Stimulated activated CD4-positive, alpha-beta T cell treated with anti-CD3 and anti-CD28 coated beads, Interleukin-4, amount 100 ng/mL, for 24 hours (primary cell): ENCODE measurements around the gene EDC4.
A peak's percentile ranks its signal among the peaks of the same experiment; 100 is the strongest.
"Not testable (repeated sequence)": the region's sequence is repeated elsewhere in the genome, so short reads cannot be mapped to it uniquely, and the experiment has no call there.

Experiments used
- DNase-seq: peaks from one replicate; pipeline ENCODE4 v3.0.0-alpha.2; 2020

EDC4 gene, protein sequence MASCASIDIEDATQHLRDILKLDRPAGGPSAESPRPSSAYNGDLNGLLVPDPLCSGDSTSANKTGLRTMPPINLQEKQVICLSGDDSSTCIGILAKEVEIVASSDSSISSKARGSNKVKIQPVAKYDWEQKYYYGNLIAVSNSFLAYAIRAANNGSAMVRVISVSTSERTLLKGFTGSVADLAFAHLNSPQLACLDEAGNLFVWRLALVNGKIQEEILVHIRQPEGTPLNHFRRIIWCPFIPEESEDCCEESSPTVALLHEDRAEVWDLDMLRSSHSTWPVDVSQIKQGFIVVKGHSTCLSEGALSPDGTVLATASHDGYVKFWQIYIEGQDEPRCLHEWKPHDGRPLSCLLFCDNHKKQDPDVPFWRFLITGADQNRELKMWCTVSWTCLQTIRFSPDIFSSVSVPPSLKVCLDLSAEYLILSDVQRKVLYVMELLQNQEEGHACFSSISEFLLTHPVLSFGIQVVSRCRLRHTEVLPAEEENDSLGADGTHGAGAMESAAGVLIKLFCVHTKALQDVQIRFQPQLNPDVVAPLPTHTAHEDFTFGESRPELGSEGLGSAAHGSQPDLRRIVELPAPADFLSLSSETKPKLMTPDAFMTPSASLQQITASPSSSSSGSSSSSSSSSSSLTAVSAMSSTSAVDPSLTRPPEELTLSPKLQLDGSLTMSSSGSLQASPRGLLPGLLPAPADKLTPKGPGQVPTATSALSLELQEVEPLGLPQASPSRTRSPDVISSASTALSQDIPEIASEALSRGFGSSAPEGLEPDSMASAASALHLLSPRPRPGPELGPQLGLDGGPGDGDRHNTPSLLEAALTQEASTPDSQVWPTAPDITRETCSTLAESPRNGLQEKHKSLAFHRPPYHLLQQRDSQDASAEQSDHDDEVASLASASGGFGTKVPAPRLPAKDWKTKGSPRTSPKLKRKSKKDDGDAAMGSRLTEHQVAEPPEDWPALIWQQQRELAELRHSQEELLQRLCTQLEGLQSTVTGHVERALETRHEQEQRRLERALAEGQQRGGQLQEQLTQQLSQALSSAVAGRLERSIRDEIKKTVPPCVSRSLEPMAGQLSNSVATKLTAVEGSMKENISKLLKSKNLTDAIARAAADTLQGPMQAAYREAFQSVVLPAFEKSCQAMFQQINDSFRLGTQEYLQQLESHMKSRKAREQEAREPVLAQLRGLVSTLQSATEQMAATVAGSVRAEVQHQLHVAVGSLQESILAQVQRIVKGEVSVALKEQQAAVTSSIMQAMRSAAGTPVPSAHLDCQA (N-terminal part only)

DNA sequence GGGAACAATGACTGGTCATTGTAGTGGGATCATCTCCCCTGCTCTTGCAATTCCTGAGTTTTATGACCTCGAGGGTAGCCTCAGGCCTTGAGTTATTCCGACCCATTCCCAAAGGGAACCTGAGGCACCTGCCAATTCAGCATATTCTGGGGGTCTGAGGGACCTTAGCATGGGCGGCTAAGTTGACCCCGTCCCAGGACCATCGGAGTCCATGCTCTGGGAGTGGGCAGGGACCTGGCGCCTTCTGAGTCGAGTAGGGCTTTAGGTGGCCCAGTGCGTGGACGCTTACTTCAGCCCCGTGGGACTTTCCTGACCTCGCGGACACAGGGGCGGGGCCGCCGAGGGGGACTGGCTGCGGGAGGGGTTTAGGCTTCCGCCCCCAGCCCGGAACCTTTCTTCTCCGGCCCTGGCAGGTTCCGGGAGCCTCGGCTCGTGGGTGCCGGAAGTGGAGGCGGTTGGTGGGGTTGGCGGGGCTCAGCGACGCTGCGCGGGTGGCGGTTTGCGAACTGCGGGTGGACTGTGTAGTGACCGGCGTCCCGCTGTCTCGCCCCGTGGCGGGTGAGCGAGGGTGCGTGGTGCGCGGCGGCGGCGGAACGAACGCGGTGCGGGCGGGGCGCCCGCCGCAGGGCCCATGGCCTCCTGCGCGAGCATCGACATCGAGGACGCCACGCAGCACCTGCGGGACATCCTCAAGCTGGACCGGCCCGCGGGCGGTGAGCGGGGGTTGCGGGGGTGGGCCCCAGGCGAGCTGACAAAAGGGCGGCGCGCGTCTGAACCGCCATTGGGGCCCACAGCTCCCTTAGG lies at the start of gene EDC4:
Gene EDC4, plus strand, starts transcription at position 422 of the 804 bp plus-strand sequence. Its CDS starts 210 bp downstream, at position 632.
- DNase-seq, result peak; percentile 88

DNA sequence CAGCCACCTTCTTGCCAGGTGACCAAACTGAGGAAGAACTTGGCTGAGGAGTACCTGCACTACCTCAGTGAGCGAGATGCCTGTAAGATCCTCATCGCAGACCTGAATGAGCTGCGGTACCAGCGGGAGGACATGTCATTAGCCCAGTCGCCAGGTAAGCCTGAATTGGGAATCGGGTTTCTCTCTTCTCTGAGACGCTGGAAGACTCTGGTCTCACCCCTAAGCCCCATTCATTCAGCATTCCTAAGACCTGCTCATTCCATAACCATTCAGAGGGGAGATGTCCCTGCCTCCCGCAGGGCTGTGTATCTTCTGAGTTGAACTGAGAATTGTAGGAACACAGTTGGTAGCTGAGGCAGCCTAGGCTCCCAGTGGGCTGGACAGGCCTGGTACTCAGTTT lies 47.7 kb upstream of the EDC4 start:
- DNase-seq, result no peak

DNA sequence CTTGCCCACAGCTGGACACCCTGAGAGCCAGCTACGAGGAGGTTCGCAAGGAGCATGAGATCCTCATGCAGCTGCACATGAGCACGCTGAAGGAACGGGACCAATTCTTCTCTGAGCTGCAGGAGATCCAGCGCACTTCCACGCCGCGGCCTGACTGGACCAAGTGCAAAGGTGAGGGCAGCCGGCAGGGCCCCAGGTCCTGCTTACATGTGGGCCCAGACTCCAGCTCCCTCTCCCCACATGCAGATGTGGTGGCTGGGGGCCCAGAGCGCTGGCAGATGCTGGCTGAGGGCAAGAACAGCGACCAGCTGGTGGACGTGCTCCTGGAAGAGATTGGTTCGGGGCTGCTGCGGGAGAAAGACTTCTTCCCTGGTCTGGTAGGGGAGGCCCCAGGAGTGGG lies 46.9 kb upstream of the EDC4 start:
- DNase-seq, result no peak

DNA sequence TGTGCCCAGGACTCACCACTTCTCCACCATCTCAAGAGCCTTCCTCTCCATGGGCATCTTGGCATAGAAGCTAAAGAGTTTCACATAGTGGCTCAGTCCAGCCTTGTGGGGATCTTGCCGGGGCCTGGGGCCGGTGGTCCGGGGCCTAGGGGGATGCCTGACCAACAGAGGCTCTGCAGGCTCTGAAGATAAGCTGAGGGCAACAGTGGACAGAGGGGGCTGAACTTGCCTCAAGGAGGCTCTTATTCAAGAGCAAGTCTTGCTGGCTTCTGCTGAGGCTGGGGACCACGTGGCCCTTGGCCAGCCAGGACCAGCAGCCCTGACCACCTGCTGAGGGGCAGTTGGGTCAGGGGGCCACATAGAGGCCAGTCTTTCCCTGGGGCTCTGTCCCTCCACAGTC lies 44.2 kb upstream of the EDC4 start:
- no peak for DNase-seq

DNA sequence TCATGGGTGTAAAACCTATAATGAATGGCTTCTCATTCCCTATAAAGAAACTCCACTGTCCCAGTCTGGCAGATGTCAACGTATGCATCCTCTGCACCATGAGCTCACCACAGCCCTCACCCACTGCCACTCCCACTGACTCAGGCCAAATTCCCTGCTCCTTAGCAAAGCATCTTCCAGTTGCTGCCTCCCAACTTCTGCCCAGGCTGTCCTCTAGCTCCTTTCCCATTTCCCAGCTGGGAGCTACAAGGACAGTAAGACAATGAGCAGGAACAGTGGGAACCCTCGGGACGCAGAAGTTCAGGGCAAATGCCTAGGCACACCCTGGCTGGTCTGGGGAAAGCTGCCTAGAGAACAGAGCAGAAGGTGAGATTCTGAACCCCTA lies 39.8 kb upstream of the EDC4 start:
- no peak for DNase-seq

DNA sequence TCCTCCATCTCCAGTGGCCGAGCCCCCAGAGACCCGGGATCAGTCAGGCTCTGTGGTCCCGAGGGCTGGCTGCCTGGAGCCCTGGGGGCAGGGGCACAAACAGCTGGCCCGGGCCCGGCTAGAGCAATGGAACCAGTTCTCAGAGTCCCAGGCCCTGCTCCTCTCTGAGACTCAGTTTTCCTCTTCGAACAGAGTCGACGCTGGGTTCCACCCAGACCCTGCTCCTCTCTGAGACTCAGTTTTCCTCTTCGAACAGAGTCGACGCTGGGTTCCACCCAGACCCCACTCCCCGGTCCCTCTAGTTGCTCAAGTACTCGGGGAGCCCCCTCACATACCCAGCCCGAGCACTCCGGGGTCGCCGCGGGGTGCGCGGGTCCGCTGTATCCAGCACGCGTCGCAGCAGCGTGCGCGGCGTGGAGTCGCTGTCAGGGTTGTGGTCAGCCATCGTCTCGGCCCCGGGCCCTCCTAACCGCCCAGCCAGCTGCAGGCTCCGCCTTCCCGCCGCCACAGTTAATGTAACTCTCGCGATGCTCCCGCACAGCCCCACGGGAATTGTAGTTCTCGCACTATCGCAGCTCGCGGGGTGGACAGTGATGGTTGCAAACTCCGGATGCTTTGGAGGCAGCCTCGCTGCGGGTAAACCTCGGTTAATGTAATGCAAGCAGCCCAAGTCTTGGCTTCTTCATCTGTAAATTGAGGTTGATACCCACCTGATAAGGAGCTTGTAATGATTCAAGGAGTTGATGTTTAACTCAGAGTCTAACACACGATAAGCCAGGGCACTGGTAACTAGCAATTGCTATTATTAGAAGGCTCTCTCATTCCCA lies 39.2 kb upstream of the EDC4 start:
- peak; percentile 94 for DNase-seq

DNA sequence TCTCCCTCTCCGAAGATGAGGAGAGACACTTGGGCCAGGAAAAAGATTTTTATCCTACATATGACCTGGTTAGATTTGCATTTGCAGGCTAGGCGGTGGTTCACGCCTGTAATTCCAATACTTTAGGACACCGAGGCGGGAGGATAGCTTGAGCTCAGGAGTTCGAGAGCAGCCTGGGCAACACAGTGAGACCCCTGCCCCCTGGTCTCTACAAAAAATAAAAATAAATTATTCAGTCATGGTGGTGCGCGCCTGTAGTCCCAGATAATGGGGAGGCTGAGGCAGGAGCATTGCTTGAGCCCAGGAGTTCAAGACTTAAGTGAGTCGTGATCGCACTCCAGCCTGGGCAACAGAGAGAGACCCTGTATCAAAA lies 38.6 kb upstream of the EDC4 start:
- DNase-seq, result no peak

DNA sequence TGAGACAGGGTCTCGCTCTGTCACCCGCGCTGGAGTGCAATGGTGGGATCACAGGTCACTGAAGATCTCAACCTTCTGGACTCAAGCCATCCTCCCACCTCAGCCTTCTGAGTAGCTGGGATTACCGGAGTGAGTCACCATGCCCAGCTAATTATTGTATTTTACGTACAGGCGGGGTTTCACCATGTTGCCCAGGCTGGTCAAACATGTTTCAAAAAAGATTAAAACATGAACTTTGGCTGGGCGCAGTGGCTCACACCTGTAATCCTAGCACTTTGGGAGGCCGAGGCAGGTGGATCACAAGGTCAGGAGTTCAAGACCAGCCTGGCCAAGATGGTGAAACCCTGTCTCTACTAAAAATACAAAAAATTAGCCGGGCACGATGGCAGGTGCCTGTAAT lies 35.7 kb upstream of the EDC4 start:
- not testable (repeated sequence) for DNase-seq

DNA sequence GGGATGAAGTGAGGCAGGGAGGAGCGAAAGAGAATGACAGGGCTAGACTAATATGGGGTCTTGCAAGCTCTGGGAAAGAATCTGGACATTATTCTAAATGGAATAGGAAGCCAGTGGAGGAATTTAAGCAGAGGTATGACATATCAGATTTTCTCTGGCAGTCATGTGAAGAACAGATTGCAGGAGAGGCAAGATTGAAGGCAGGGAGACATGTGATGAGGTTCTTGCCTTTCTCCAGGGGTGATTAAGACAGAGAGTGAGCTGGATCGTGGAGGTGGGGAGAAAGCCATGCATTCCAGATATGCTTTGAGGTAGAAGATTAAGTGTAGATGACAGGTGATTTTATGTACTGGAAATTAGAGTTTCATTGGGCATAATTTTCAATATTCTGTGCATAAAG lies 35.0 kb upstream of the EDC4 start:
- DNase-seq, result no peak

DNA sequence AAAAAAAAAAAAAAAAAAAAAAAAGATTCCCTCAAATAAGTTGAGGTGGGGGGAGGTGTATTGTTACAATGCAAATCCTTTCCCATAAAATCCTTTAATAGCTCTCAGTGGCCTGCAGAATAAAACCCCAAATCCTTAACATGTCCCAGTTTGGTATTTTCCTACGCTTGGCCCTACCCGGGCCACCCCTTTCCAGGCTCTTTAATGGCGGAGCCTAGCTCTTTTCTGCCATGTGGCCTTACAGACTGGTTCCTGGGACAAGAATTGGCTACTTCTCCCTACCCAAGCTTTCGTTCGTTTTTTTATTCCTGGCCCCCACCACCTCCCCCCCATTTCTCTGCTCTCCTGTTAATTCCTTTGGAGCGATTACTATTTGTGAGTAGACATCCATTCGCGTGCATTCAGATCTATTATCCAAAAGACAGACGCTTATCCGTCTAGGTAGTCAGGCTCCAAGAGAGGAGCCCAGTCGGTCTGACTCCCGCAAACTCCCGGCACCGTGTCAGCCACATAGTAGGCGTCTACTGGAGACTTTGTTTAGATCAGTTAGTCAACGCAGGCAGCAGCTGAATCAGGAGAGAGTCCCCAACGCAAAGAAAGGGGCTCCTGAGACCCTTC lies 31.5 kb upstream of the EDC4 start:
- DNase-seq, result no peak

DNA sequence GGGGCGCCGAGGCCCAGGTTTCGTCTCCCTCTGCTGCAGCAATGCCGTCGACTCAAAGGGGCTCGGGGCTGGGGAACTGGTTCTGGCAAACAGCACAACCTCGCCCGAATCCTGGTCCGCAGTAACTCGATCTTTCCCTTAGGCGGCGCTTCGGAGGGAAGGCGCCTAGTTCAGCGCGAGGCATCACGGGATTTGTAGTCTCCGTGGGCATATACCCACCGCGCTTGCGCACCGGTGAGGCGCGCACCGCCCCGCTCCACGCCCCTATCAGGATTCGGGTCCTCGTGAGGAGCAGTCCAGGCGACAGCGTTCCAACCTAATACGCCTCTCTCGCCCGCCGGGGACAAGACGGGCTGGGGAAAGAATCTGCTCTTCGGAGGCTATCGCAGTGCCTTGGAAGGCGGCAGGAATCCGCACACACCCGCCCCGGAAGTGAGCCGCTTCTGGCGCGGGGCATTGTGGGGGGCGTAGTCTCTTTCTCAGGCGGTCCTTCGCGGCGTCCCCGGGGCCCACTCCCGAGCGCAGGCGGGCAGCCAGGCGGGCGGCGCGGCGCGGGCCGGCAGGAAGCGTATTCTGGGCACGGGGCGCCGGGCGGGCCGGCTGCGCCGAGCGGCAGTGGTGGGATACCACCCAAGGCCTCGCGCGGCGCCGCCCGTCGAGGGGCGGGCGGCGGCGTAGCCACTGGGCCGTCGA lies 30.9 kb upstream of the EDC4 start, which contains the start of gene THAP11:
Gene THAP11, plus strand, starts transcription at position 505 of the 693 bp plus-strand sequence. CDS start 235 bp downstream, outside the sequence.
- DNase-seq, result peak; percentile 95

DNA sequence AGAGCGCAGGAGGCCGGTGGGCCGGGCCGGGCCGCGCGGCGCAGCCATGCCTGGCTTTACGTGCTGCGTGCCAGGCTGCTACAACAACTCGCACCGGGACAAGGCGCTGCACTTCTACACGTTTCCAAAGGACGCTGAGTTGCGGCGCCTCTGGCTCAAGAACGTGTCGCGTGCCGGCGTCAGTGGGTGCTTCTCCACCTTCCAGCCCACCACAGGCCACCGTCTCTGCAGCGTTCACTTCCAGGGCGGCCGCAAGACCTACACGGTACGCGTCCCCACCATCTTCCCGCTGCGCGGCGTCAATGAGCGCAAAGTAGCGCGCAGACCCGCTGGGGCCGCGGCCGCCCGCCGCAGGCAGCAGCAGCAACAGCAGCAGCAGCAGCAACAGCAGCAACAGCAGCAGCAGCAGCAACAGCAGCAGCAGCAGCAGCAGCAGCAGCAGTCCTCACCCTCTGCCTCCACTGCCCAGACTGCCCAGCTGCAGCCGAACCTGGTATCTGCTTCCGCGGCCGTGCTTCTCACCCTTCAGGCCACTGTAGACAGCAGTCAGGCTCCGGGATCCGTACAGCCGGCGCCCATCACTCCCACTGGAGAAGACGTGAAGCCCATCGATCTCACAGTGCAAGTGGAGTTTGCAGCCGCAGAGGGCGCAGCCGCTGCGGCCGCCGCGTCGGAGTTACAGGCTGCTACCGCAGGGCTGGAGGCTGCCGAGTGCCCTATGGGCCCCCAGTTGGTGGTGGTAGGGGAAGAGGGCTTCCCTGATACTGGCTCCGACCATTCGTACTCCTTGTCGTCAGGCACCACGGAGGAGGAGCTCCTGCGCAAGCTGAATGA lies 30.1 kb upstream of the EDC4 start:
- DNase-seq, result peak; percentile 62

DNA sequence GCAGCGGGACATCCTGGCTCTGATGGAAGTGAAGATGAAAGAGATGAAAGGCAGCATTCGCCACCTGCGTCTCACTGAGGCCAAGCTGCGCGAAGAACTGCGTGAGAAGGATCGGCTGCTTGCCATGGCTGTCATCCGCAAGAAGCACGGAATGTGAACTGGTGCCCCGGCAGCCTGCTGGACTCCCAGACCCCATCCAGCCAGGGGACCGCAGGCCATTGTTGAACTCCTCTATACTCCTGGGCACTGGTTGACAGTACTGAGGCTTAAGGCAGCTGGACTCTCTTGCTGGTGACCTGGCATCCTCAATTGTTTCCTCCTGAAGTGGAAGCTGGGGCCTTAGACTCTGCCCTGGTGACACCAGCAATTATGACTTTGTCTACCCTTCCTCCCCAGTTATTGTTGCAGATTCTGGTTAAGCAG lies 29.5 kb upstream of the EDC4 start:
- DNase-seq, result no peak

DNA sequence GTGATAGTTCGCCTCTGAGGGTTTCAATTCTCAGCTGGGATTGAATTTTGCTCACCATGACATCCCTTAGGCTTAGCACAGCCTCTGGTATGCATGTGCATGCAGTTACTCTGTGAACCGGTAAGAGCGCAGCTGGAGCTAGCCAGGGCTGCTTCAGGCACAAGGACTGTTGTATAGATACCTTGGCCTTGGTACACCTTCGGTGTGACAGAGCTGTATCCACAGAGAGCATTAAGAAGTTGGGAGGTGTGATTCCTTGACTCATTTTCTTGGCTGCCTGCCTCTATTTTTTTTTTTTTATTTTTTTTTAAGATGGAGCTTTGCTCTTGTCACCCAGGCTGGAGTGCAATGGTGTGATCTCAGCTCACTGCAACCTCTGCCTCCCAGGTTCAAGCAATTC lies 28.4 kb upstream of the EDC4 start:
- no peak for DNase-seq

DNA sequence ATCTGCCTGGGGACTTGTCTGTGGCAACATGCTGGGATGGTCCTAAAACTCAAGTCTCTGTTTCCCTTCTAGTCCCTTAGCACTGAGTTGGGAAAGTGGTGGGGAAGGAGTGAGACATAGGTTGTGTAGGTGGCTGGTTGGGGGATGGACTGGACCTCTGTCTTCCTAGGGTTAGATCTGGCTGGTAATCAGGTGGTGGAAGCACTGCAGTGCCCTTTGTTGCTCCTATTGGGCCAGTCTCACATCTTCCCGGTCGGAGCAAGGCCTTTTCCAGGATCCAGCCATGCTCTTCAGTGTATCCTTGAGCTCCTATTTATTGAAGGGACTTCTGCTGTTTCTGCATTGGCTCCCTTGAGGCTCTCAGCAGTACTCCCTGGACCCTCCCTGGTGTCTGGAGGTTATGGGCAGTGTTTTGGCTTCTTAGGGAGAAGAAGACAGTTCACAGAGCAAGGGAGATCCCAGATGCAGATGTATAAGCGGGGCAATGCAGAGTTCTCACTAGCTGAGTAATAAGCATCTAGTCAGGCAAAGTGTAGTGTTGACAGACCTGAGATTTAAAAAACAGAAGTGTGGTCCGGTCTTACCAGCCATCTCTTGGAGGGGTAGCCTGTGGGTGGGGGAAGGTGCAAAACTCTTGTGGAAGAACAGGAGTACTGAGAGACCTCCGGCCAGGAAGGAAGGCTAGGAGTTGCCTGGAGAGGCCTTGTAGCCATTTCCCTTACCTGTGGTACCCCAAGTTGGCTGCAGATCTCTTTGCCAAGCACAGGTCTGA lies 27.4 kb upstream of the EDC4 start:
- DNase-seq, result no peak

DNA sequence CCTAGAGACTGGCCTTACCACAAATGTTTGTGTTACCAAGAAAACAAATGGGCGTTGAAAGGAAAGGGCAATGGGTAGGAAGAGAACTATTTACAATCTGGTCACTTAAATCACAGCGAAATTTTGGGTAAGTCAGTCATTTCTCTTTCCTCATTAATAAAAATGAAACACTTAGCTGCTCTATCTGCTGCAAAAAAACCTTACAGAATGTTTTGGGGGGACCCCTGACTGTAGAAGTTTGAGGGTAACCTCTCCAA lies 26.9 kb upstream of the EDC4 start:
- no peak for DNase-seq

DNA sequence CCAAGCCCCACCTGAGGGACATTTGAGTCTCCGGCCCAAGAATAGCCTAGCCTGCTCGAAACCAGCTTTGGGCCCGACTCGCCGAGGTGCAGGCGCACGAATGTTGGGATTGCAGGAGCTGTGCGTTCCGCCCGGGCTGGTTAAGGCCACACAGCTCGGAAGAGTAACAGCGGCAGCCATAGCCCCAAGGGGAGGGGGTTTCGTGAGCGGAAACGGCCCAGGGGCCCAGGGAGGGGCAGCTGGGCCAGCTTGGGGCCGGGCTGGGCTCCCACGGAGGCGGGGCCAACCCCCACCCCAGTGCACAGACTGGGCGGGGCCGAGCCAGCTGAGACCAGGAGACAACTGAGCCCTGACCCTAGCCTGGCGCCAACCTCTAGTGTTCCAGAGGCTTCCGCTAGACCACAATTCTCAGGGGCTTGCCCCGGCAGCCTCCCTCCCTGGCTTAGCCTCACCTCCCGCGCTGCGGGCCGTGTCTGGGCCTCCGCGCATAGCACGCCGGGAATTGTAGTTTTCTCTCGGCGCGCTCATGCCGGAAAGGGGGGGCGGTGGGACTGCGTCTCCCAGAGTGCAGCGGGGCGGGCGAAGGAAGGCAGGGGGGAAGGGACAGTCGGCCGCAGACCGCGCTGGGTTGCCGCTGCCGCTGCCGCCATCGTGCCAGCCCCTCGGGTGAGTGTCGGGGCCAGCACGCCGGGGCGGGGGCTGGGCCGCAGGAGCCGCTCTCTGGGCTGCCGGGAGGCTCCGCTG lies 26.4 kb upstream of the EDC4 start, which contains the start of gene NUTF2:
Gene NUTF2, plus strand, starts transcription at position 614 of the 744 bp plus-strand sequence. CDS start 18,198 bp downstream, outside the sequence.
- DNase-seq, result peak; percentile 96
